Effector memory CD4-positive, alpha-beta T cell (primary cell): ENCODE measurements around the gene PPP1R14B.

ENCODE experiments used
- DNase-seq, 3 donors: peaks; one replicate each; pipeline ENCODE4 v3.0.0-alpha.2; 2020
- H3K27ac ChIP-seq: 2 replicates; pipeline ENCODE4 v1.7.0; 2013; ENCODE audit warnings: mild to moderate bottlenecking, low read length, moderate library complexity; ENCODE audit not compliant: insufficient read depth, poor library complexity, severe bottlenecking
- H3K27me3 ChIP-seq: replicated peaks from 2 replicates; pipeline ENCODE4 v1.7.0; 2013; ENCODE audit warnings: mild to moderate bottlenecking, low read length; ENCODE audit not compliant: insufficient read depth, control insufficient read depth, poor library complexity, severe bottlenecking
- H3K36me3 ChIP-seq: 2 replicates; pipeline ENCODE4 v1.7.0; 2013; ENCODE audit warnings: mild to moderate bottlenecking, low read length, moderate library complexity; ENCODE audit not compliant: control insufficient read depth, insufficient read depth
- H3K4me1 ChIP-seq: 2 replicates; pipeline ENCODE4 v1.7.0; 2013; ENCODE audit warnings: low read length, mild to moderate bottlenecking; ENCODE audit not compliant: control insufficient read depth, insufficient read depth, poor library complexity, severe bottlenecking
- H3K4me3 ChIP-seq: 2 replicates; pipeline ENCODE4 v1.7.0; 2013; ENCODE audit warnings: low read length, low read depth, mild to moderate bottlenecking; ENCODE audit not compliant: insufficient read depth, poor library complexity, severe bottlenecking
- H3K9me3 ChIP-seq: 2 replicates; pipeline ENCODE4 v1.7.0; 2013; ENCODE audit warnings: mild to moderate bottlenecking, low read length, moderate library complexity; ENCODE audit not compliant: control insufficient read depth

The PPP1R14B gene

GRCh38 chr11:64259533-64260067 is 12.9 kb upstream of the PPP1R14B start:
- Histone ChIP-seq H3K9me3 (no peaks in the 10 kb centered on the region), H3K36me3 (peaks cover 6% of the 10 kb centered on the region), H3K27me3 (no peaks in the 10 kb centered on the region), H3K4me3 (no peak overlapping the region), H3K4me1 (no peaks in the 10 kb centered on the region), H3K27ac (no peak overlapping the region)
- no peak for DNase-seq

- Histone ChIP-seq H3K36me3 (peaks cover 5% of the 10 kb centered on the region), H3K4me1 (no peaks in the 10 kb centered on the region), H3K9me3 (no peaks in the 10 kb centered on the region), H3K4me3 (no peak overlapping the region), H3K27me3 (no peaks in the 10 kb centered on the region), H3K27ac (no peak overlapping the region)
- no peak for DNase-seq
Observed at GRCh38 chr11:64258946-64259532, 12.3 kb upstream of the PPP1R14B start.

GRCh38 chr11:64258356-64258755 is 11.6 kb upstream of the PPP1R14B start:
- H3K27ac ChIP-seq = no peak overlapping the region
- no peak overlapping the region for H3K4me3 ChIP-seq
- H3K36me3 ChIP-seq = no peaks in the 10 kb centered on the region
- H3K27me3 ChIP-seq = no peaks in the 10 kb centered on the region
- no peaks in the 10 kb centered on the region for H3K9me3 ChIP-seq
- no peaks in the 10 kb centered on the region for H3K4me1 ChIP-seq
- no peak for DNase-seq

GRCh38 chr11:64256300-64256699 is 9.6 kb upstream of the PPP1R14B start:
- Histone ChIP-seq H3K4me1 (peaks cover 12% of the 10 kb centered on the region), H3K27me3 (no peaks in the 10 kb centered on the region), H3K27ac (no peak overlapping the region), H3K9me3 (no peaks in the 10 kb centered on the region), H3K4me3 (no peak overlapping the region), H3K36me3 (no peaks in the 10 kb centered on the region)
- DNase-seq = no peak

GRCh38 chr11:64255135-64256128 is 8.7 kb upstream of the PPP1R14B start:
- no peaks in the 10 kb centered on the region for H3K36me3 ChIP-seq

GRCh38 chr11:64254326-64254725 is 7.6 kb upstream of the PPP1R14B start:
- peaks cover 25% of the 10 kb centered on the region for H3K4me1 ChIP-seq
- no peak overlapping the region for H3K4me3 ChIP-seq
- no peaks in the 10 kb centered on the region for H3K36me3 ChIP-seq
- no peak overlapping the region for H3K27ac ChIP-seq
- H3K27me3 ChIP-seq = no peaks in the 10 kb centered on the region
- no peak for DNase-seq
- H3K9me3 ChIP-seq = no peaks in the 10 kb centered on the region

More at GRCh38 chr11:64255135-64256128, 8.7 kb upstream of the PPP1R14B start:
- Histone ChIP-seq H3K9me3 (no peaks in the 10 kb centered on the region), H3K4me1 (peaks cover 19% of the 10 kb centered on the region), H3K27ac (no peak overlapping the region), H3K27me3 (no peaks in the 10 kb centered on the region), H3K4me3 (no peak overlapping the region)
- no peak for DNase-seq

- Histone ChIP-seq H3K36me3 (no peaks in the 10 kb centered on the region), H3K4me1 (peaks cover 25% of the 10 kb centered on the region), H3K4me3 (no peak overlapping the region), H3K9me3 (no peaks in the 10 kb centered on the region), H3K27ac (no peak overlapping the region), H3K27me3 (no peaks in the 10 kb centered on the region)
- DNase-seq = no peak
Observed at GRCh38 chr11:64253481-64253880, 6.7 kb upstream of the PPP1R14B start.

- Histone ChIP-seq H3K36me3 (no peaks in the 10 kb centered on the region), H3K9me3 (no peaks in the 10 kb centered on the region), H3K4me3 (no peak overlapping the region), H3K27ac (no peak overlapping the region), H3K27me3 (no peaks in the 10 kb centered on the region), H3K4me1 (peaks cover 25% of the 10 kb centered on the region)
- DNase-seq = no peak
Observed at GRCh38 chr11:64253043-64253442, 6.3 kb upstream of the PPP1R14B start.

GRCh38 chr11:64252003-64252872 is 5.5 kb upstream of the PPP1R14B start:
- DNase-seq = no peak
- peaks cover 32% of the 10 kb centered on the region for H3K4me1 ChIP-seq
- H3K27ac ChIP-seq = no peak overlapping the region

More at GRCh38 chr11:64252003-64252872, 5.5 kb upstream of the PPP1R14B start:
- H3K36me3 ChIP-seq = no peaks in the 10 kb centered on the region
- no peaks in the 10 kb centered on the region for H3K9me3 ChIP-seq
- peak overlapping the region; percentile 65 for H3K4me3 ChIP-seq
- H3K27me3 ChIP-seq = no peaks in the 10 kb centered on the region
